K562 (cell line): ENCODE data around the gene PPP1R16B. TPM values are rescaled to one million over a fixed set of nuclear protein-coding genes. Genes with fewer than 3 reads are reported as not detected.

Experiments
- ATAC-seq: fragments of 200-7000 bp; cut with Tn5 transposase; 3 replicates; pipeline ENCODE4 v1.9.1; 2020; ENCODE audit warnings: moderate library complexity
- BruUV-seq: library from RNA; stranded (reverse); fragments of 400-500 nt; replicated peaks from 2 replicates; lab custom pipeline; 2021; lab: Mats Ljungman, UMichigan
- CTCF ChIA-PET: fragments of 300-600 bp; formaldehyde crosslinking; extraction: SDS; loops from one replicate; lab custom pipeline; 2021; ENCODE audit warnings: low intra/inter-chr PET ratio; lab: Yijun Ruan, JAX
- POLR2A ChIA-PET: fragments of 300-600, 350-650 bp; sonication (Branson Sonifier 250); formaldehyde crosslinking; extraction: SDS; loops from one replicate; lab custom pipeline; 2021; ENCODE audit warnings: antibody characterized with exemption, inconsistent platforms; lab: Yijun Ruan, JAX
- DNase-seq, 4 experiments: peaks; one replicate each; pipeline versions ENCODE4 v3.0.0 to v3.0.0-alpha.2; 2011 to 2018; ENCODE audit warnings: low spot score in 3 of 4, mixed read lengths in 3 of 4; ENCODE audit errors: extremely low read depth in 1 of 4
- FAIRE-seq: peaks from 2 replicates; lab custom pipeline; 2011; peaks lifted over from hg19 to GRCh38; lab: Jason Lieb, UNC
- H2AFZ ChIP-seq: 2 replicates; pipeline ENCODE4 v1.6.0; 2011; ENCODE audit warnings: low read depth, low read length, control low read depth, inconsistent platforms
- H3K27ac ChIP-seq: fragments of 200-600 bp; 3 replicates; pipeline ENCODE4 v1.8.0; 2011; ENCODE audit warnings: low read depth, mild to moderate bottlenecking, control low read depth, inconsistent platforms, low read length, moderate library complexity, mixed read lengths; ENCODE audit errors: extremely low read depth
- H3K27me3 ChIP-seq, 2 experiments: fragments of 300-600 bp in 1 of 2; 2 replicates in 1 of 2; 3 replicates in 1 of 2; pipeline versions ENCODE4 v1.6.0 to v1.8.0; 2011; ENCODE audit warnings: inconsistent platforms in 2 of 2, low read length in 2 of 2, mild to moderate bottlenecking in 1 of 2, mixed read lengths in 1 of 2, moderate library complexity in 1 of 2; ENCODE audit not compliant: control insufficient read depth in 2 of 2, insufficient read depth in 2 of 2
- H3K36me3 ChIP-seq: fragments of 300-600 bp; 3 replicates; pipeline ENCODE4 v1.8.0; 2011; ENCODE audit warnings: mild to moderate bottlenecking, low read length, inconsistent platforms; ENCODE audit not compliant: control insufficient read depth, insufficient read depth
- H3K4me1 ChIP-seq, 2 experiments: fragments of 200-600 bp in 1 of 2; replicated peaks in 1 of 2; 2 replicates in 1 of 2; 3 replicates in 1 of 2; pipeline versions ENCODE4 v1.5.1 to v1.8.0; 2011; ENCODE audit warnings: inconsistent platforms in 2 of 2, low read length in 2 of 2, mild to moderate bottlenecking in 1 of 2, mixed read lengths in 1 of 2, moderate library complexity in 1 of 2; ENCODE audit not compliant: control insufficient read depth in 2 of 2, insufficient read depth in 2 of 2
- H3K4me2 ChIP-seq: 2 replicates; pipeline ENCODE4 v1.6.1; 2011; ENCODE audit warnings: low read length, control low read depth, inconsistent platforms, mixed read lengths; ENCODE audit not compliant: insufficient read depth
- H3K4me3 ChIP-seq: fragments of 200-600 bp; sonication (generic), shearing (Covaris generic); 2 replicates; pipeline ENCODE4 v1.5.1; 2016; ENCODE audit warnings: control low read depth, inconsistent platforms
- H3K79me2 ChIP-seq: fragments of 200-600 bp; 3 replicates; pipeline ENCODE4 v1.8.0; 2011; ENCODE audit warnings: low read length, inconsistent platforms; ENCODE audit not compliant: control insufficient read depth, insufficient read depth
- H3K9ac ChIP-seq, 2 experiments: 2 replicates each; pipeline versions ENCODE4 v1.6.0 to v1.6.1; 2011; ENCODE audit warnings: low read depth in 2 of 2, low read length in 2 of 2, control low read depth in 1 of 2, inconsistent platforms in 1 of 2, mild to moderate bottlenecking in 1 of 2, mixed read lengths in 1 of 2; ENCODE audit not compliant: insufficient read depth in 1 of 2
- H3K9me1 ChIP-seq: one replicate; pipeline ENCODE4 v1.6.0; 2011; ENCODE audit warnings: inconsistent platforms, mild to moderate bottlenecking, low read length, moderate library complexity; ENCODE audit not compliant: control insufficient read depth, insufficient read depth
- H3K9me3 ChIP-seq: replicated peaks from 2 replicates; pipeline ENCODE4 v1.5.1; 2011; ENCODE audit warnings: low read depth, low read length, inconsistent platforms; ENCODE audit not compliant: control insufficient read depth, insufficient read depth
- H4K20me1 ChIP-seq: replicated peaks from 2 replicates; pipeline ENCODE4 v1.6.1; 2011; ENCODE audit warnings: low read length, inconsistent platforms, mixed read lengths; ENCODE audit not compliant: control insufficient read depth, insufficient read depth
- MCM3 ChIP-seq: fragments of 450-650 bp; IDR thresholded peaks from 2 replicates; pipeline ENCODE4 v1.6.1; 2016
- MTA3 ChIP-seq: fragments of 450-650 bp; formaldehyde crosslinking; IDR thresholded peaks from 2 replicates; pipeline ENCODE4 v1.6.1; 2017; ENCODE audit warnings: mild to moderate bottlenecking, borderline replicate concordance
- ZKSCAN8 ChIP-seq: fragments of 200-800 bp; sonication (Bioruptor generic); IDR thresholded peaks from 2 replicates; pipeline ENCODE4 v1.6.1; 2016; ENCODE audit warnings: missing genetic modification characterization, missing compliant biosample characterization
- ZNF133 ChIP-seq: fragments of 250-450 bp; sonication (Bioruptor Pico); IDR thresholded peaks from 2 replicates; pipeline ENCODE4 v1.4.0; 2020; ENCODE audit warnings: mild to moderate bottlenecking
- ZNF217 ChIP-seq: sonication (generic); formaldehyde crosslinking; IDR thresholded peaks from 2 replicates; pipeline ENCODE4 v1.8.0; 2022; ENCODE audit warnings: mild to moderate bottlenecking, missing genetic modification reagents
- ZNF696 ChIP-seq: fragments of 250-450 bp; sonication (Bioruptor Pico); conservative IDR thresholded peaks from 2 replicates; pipeline ENCODE4 v1.4.0; 2020; ENCODE audit warnings: mild to moderate bottlenecking, moderate library complexity
- WGBS: fragments of 100-300 bp; shearing (Covaris generic); methylation state at CpG from one replicate; pipeline ENCODE4 v1.1.6; 2016; ENCODE audit warnings: low coverage, mixed read lengths; ENCODE audit not compliant: insufficient coverage; ENCODE audit errors: missing lambda C conversion rate; 5-methylcytosine and 5-hydroxymethylcytosine counted together
- in situ Hi-C: fragments of 300-500 bp; cut with MboI; formaldehyde crosslinking; loops from 4 replicates; pipeline ENCODE4 v1.15.0; 2018; ENCODE audit warnings: inconsistent platforms, mixed read lengths
- intact Hi-C: fragments of 100-400 bp; cut with micrococcal nuclease; formaldehyde crosslinking; loops from 2 replicates; pipeline ENCODE4 v1.14.2; 2022
- polyA plus RNA-seq, 8 experiments: library from polyadenylated mRNA; depleted of rRNA in 4 of 8; stranded (reverse) in 5 of 8; unstranded in 3 of 8; fragments of >200 nt; fragmentation: Nextera tagmentation in 2 of 8; fragmentation: Illumina TruSeq in 1 of 8; extraction: Ambion mirVana in 2 of 8; extraction: Trizol in 1 of 8; gene quantifications; 2 replicates each; pipeline versions ENCODE4 v1.2.1 to v1.2.3, GENCODE V29; 2011 to 2014; ENCODE audit warnings: inconsistent platforms in 1 of 8, missing spikeins in 1 of 8
- total RNA-seq, 7 experiments: library from RNA; depleted of rRNA in 6 of 7; stranded (reverse); fragments of >200 nt in 6 of 7; fragmentation: Illumina TruSeq in 2 of 7; extraction: Trizol in 2 of 7; gene quantifications; 2 replicates each; pipeline versions ENCODE4 v1.2.1 to v1.2.3, GENCODE V29; 2011 to 2021; ENCODE audit warnings: low replicate concordance in 1 of 7
- TF ChIP-seq, protein P1 (sequence below): sonication (generic); formaldehyde crosslinking; IDR thresholded peaks from 2 replicates; pipeline ENCODE4 v1.8.0; 2022; ENCODE audit warnings: missing genetic modification reagents, mild to moderate bottlenecking, moderate library complexity, borderline replicate concordance
- TF ChIP-seq, protein P2 (sequence below): fragments of 250-450 bp; sonication (Bioruptor Pico); IDR thresholded peaks from 2 replicates; pipeline ENCODE4 v1.4.0; 2020; ENCODE audit warnings: mild to moderate bottlenecking, moderate library complexity, borderline replicate concordance
- TF ChIP-seq, protein P3 (sequence below), 3 experiments: fragments of 200-800 bp in 1 of 3; sonication (Bioruptor generic) in 1 of 3; sonication (generic) in 1 of 3; formaldehyde crosslinking in 1 of 3; IDR thresholded peaks; 2 replicates each; pipeline versions ENCODE4 v1.6.1 to v1.8.0; 2016 to 2022; ENCODE audit warnings: mild to moderate bottlenecking in 2 of 3, missing compliant biosample characterization in 2 of 3, missing genetic modification characterization in 2 of 3, missing genetic modification reagents in 1 of 3
- TF ChIP-seq, protein P4 (sequence below): fragments of 250-450 bp; sonication (Bioruptor Pico); IDR thresholded peaks from 2 replicates; pipeline ENCODE4 v1.5.0; 2021; ENCODE audit warnings: mild to moderate bottlenecking, borderline replicate concordance

The PPP1R16B gene
- total and polyA plus RNA-seq, 9 of the 15 experiments (the other 6 are each of a cell fraction or from before 2014, with no cell fraction given), result 1.5 to 11.5 (median 6.8) TPM

DNA sequence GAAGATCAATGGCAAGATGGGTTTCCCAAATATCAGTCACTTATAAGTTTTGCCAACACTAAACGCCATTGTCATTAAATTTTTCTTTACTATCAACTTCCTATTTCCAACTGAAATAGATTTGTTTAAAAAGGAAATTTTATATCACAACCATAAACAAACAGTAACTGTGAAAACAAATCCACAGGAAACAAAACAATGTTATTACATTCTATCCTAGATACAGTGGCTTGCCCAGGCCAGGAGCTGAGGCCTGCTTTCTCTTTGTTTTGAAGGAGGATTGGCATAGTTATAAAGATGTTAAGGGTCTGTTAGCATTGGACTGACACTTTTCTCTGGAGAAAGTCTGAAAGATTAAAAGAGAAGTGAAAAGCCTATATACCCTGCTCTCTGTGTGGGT lies 24.9 kb downstream of the PPP1R16B start:
- TF ChIP-seq ZNF696 (CRISPR knock-in tag) (no peak), MTA3 (no peak), ZNF133 (CRISPR knock-in tag) (no peak), MCM3 (no peak), ZNF217 (no peak), ZKSCAN8 (CRISPR knock-in tag) (no peak)
- TF ChIP-seq, protein P1, sequence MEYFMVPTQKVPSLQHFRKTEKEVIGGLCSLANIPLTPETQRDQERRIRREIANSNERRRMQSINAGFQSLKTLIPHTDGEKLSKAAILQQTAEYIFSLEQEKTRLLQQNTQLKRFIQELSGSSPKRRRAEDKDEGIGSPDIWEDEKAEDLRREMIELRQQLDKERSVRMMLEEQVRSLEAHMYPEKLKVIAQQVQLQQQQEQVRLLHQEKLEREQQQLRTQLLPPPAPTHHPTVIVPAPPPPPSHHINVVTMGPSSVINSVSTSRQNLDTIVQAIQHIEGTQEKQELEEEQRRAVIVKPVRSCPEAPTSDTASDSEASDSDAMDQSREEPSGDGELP (CRISPR knock-in tag), result no peak
- TF ChIP-seq, protein P2, sequence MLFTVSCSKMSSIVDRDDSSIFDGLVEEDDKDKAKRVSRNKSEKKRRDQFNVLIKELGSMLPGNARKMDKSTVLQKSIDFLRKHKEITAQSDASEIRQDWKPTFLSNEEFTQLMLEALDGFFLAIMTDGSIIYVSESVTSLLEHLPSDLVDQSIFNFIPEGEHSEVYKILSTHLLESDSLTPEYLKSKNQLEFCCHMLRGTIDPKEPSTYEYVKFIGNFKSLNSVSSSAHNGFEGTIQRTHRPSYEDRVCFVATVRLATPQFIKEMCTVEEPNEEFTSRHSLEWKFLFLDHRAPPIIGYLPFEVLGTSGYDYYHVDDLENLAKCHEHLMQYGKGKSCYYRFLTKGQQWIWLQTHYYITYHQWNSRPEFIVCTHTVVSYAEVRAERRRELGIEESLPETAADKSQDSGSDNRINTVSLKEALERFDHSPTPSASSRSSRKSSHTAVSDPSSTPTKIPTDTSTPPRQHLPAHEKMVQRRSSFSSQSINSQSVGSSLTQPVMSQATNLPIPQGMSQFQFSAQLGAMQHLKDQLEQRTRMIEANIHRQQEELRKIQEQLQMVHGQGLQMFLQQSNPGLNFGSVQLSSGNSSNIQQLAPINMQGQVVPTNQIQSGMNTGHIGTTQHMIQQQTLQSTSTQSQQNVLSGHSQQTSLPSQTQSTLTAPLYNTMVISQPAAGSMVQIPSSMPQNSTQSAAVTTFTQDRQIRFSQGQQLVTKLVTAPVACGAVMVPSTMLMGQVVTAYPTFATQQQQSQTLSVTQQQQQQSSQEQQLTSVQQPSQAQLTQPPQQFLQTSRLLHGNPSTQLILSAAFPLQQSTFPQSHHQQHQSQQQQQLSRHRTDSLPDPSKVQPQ (CRISPR knock-in tag), result no peak
- TF ChIP-seq, protein P3, sequence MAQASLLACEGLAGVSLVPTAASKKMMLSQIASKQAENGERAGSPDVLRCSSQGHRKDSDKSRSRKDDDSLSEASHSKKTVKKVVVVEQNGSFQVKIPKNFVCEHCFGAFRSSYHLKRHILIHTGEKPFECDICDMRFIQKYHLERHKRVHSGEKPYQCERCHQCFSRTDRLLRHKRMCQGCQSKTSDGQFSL (CRISPR knock-in tag; IDR thresholded peaks at IDR 0.05), result no peak
- TF ChIP-seq, protein P3 (tag; IDR thresholded peaks at IDR 0.05), result no peak
- TF ChIP-seq, protein P4, sequence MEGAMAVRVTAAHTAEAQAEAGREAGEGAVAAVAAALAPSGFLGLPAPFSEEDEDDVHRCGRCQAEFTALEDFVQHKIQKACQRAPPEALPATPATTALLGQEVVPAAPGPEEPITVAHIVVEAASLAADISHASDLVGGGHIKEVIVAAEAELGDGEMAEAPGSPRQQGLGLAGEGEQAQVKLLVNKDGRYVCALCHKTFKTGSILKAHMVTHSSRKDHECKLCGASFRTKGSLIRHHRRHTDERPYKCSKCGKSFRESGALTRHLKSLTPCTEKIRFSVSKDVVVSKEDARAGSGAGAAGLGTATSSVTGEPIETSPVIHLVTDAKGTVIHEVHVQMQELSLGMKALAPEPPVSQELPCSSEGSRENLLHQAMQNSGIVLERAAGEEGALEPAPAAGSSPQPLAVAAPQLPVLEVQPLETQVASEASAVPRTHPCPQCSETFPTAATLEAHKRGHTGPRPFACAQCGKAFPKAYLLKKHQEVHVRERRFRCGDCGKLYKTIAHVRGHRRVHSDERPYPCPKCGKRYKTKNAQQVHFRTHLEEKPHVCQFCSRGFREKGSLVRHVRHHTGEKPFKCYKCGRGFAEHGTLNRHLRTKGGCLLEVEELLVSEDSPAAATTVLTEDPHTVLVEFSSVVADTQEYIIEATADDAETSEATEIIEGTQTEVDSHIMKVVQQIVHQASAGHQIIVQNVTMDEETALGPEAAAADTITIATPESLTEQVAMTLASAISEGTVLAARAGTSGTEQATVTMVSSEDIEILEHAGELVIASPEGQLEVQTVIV (CRISPR knock-in tag), result no peak
- FAIRE-seq, result no peak

More for the DNA sequence above, 24.9 kb downstream of the PPP1R16B start:
- intact Hi-C loops, result no loop called here
- no peak overlapping the region for H3K4me2 ChIP-seq
- H3K27ac ChIP-seq, result no peak overlapping the region
- H3K36me3 ChIP-seq, result no peaks in the 10 kb centered on the region
- H3K4me1 ChIP-seq, result peaks cover 16 to 34% of the 10 kb centered on the region in 2 experiments
- H3K9me3 ChIP-seq, result no peaks in the 10 kb centered on the region
- H3K9ac ChIP-seq, result no peak overlapping the region
- no peak overlapping the region for H2AFZ ChIP-seq
- H3K9me1 ChIP-seq, result no peaks in the 10 kb centered on the region
- BruUV-seq, result no TSS peak
- ATAC-seq, result no peak
- 65% methylated on average over 1 of the region's 1 CpG for WGBS
- H3K4me3 ChIP-seq, result no peak overlapping the region
- no peaks in the 10 kb centered on the region for H3K27me3 ChIP-seq
- CTCF ChIA-PET, result no interaction called here
- H4K20me1 ChIP-seq, result no peaks in the 10 kb centered on the region
- DNase-seq, result no peak
- no peaks in the 10 kb centered on the region for H3K79me2 ChIP-seq
- POLR2A ChIA-PET, result no interaction called here
- in situ Hi-C loops, result no loop called here
